NCI-H69 (cell line): ENCODE data around the gene ERAL1.
"Not testable (repeated sequence)": the region's sequence is repeated elsewhere in the genome, so short reads cannot be mapped to it uniquely, and the experiment has no call there.

Source experiments
- DNase-seq: peaks from one replicate; lab custom pipeline; 2025; lab: John Stamatoyannopoulos, UW

The ERAL1 gene

DNA sequence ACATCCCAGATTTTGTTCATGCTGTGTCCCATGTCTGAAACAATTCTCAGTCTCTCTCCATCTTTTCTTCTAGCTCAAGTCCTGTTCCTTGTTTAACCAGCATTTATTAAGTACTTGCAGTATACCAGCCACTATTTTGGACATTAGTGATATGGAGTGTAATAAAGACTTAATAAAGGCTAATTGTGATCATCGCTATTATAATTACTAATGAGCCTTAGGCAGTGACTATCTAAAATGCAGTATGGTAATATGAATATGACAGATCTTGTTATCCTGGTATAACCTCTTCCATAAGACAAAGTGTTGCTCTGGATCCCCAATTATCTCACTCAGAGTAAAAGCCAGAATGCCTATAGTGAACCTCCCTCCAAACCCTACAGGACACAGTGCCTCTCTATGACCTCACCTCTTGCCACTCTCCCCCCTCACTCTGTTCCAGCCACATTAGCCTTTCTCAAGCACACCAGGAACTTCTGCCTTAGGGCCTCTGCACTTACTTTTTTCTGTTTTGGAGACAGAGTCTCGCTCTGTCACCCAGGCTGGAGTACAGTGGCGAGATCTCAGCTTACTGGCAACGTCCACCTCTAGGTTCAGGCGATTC is 44.5 kb downstream of the ERAL1 start:
- DNase-seq = no peak

DNA sequence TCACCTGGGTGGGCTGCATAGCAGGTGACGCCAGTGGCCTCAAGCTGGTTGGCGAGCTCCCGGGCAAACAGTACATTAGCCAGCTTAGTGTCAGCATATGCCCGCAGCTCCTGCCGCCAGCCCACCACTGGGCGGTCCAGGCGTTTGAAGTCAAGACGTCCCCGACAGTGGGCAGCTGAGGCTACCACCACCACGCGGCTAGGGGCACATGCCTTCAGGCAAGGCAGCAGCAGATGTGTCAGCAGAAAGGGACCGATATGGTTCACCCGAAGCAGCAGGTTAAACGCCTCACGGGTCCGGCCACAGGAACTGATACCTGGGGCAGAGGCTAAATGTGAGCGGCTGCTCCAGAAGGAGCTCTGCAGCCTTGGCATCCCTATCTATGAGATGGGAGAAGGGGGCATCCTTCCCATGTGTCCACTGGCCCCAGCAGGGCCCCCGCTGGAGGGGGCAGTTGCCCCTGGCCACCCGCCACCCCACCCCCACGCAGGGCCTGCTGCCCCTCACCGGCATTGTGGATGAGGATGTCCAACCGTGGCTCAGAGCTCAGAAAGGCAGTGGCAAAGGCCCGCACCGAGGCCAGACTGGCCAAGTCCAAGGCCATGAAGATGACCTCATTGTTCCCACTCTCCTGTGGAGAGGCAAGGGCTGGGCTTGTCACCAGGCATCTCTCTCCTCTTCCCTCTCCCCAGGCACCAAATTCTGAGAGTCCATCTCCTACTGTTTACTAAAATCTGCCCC is 46.3 kb downstream of the ERAL1 start:
- DNase-seq = no peak

DNA sequence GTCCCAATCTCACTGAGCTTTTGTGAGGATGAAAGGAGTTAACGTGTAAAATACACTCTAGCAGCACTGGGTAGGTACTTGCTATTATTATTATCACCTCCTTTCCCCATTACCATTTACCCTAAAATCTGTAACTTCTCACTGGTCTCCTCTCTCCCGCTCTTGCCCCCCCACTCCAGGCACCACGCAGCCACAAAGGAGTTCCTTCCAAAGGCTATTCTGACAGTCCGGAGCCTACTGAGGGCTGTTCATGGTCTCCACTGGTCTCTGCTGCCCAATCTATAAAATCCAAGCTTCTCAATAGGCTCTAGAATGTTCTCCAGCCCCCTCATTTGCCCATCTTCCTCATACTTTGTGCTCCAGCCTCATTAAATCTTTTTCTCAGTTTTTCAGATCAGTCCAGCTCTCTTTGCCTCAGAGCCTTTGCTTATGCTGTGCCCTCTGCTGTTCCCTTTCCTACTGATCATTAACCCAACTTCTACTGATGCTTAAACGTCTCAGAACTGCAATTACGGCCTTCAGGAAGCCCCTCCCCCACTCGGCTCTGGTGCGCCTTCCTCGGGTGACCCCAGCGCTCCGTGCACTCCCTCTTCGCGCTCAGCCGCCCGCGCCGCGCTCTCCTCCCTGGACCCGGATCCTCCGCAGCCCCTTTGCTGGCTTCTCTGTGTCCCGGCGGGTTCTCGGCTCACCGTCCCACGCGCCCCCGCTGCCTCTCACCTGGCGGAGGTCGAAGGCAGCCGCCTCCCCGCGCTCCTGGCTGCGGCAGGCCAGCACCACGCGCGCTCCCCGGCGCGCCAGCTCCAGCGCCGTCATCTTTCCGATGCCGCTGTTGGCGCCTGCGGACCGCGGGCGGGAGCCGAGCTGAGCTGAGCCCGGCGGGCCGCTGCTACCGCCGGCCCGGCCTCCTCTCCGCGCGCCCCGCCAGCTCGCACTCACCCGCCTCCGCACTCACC is 47.3 kb downstream of the ERAL1 start:
- DNase-seq = peak; percentile 83

DNA sequence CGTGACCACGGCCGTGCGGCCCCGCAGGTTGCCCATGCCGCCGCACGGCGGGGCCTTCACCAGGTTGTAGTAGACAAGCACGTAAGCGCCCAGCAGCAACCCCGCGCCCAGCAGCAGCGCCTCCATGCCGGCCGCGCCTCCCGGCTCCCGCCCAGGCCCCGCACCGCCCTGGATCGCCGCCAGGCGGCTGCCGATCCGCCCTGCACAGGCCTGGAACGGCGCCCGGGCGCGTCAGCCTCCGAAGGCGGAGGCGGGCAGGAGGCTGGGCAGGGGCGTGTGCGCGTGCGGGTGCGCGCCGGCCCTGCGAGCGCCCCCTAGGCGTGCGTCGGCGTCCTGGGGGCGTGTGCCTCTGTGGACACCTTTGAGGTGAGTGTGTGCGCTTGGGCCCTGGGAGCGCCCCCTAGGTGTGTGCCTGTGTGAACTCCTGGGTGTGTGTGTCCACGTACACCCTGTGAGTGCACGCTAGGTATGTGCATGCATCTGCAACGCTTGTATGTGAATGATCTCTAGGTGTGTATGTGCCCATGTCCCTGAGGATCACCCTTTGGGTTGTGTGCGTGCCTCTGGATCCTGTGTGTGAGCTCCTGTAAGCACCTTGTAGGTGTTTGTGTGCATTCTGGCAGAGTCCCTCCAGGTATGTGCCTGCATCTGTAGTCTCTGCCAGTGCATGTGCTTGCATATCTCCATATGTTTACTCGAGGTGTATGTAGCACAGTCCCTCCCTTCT is 48.2 kb downstream of the ERAL1 start, which contains the start of gene DHRS13:
Gene DHRS13, minus strand, starts transcription at position 261 of the 727 bp plus-strand sequence. Its CDS starts 135 bp downstream, at position 126.
- peak; percentile 98 for DNase-seq

DNA sequence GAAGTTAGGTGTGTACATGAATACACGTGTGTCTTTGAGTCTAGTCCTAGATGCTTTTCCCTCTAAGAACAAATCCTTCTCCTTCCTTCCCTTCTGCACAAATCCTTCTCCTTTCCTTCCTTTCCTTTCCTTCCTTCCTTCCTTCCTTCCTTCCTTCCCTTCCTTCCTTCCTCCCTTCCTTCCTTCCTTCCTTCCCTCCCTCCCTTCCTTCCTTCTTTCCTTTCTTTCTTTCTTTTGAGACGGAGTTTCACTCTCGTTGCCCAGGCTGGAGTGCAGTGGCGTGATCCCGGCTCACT is 48.7 kb downstream of the ERAL1 start:
- DNase-seq = not testable (repeated sequence)

DNA sequence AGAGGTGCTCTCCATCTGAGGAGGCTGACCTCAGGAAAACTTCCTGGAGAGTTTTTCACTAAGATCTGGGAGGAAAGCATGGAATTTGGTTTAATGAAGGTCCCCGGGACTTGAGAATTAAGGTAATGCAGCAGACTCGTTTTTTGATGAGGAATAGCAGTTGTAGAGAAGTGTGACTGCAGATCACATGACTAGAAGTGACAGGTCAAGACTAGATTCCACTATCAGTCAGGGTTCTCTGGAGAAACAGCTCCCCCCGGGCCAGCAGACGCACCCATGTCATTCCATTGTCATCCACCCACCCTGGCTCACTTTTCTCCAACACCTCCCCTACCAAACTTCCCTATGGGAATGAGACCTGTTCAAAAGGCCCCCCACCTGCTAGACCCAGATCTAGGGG is 50.0 kb downstream of the ERAL1 start:
- no peak for DNase-seq

DNA sequence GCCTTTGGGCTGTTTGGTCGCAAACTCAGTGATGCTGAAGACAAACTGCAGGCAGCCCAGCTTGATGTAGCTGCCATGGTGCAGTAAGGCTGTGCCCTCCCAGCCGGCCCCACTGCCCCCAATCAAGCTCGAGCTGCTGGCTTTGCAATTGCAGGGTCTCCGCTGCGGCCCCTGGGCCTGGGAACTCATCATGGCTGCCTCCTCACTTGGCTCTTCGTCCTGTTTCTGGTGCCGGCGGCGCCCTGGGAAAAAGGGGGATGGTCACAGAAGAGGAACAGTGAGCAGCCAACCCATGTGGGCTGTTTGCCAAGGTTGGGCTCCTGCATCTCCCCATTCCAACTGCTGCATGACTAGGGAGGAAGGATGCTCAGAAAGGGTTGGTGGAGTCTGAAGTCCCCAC is 51.5 kb downstream of the ERAL1 start:
- no peak for DNase-seq

DNA sequence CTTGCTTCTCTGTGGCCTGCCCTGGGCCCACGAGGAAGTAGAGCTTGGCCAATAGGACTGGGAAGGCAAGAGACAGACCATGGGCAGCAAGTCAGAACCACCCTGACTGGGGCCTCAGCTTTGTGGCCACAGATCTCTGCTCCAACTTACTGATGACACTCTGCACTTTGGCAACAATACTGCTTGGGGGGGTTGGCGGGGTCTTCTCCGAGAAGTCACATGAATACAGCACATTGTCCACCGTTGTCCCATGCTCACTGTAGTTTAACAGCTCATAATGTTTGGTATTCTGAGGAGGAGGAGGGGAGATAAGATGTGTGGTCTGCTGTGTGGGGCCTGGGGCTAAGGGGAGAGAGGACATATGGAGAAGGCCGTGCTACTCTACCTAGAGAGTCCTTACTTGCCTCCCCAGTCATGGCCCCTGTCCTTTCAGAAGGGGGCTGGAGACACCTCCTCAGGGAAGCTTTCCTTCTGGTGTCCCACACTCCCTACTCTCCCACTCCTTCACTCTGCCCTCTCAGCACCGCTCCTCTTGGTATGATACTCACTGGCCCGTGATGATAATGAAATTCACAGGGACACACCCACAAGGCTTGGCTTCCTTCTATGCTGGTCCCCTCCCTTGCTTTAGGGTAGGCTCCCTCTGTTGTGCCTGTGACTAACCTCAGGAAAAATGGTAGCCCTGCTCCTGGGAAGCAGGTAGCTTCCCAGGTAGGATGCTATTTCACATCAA is 52.1 kb downstream of the ERAL1 start:
- no peak for DNase-seq

DNA sequence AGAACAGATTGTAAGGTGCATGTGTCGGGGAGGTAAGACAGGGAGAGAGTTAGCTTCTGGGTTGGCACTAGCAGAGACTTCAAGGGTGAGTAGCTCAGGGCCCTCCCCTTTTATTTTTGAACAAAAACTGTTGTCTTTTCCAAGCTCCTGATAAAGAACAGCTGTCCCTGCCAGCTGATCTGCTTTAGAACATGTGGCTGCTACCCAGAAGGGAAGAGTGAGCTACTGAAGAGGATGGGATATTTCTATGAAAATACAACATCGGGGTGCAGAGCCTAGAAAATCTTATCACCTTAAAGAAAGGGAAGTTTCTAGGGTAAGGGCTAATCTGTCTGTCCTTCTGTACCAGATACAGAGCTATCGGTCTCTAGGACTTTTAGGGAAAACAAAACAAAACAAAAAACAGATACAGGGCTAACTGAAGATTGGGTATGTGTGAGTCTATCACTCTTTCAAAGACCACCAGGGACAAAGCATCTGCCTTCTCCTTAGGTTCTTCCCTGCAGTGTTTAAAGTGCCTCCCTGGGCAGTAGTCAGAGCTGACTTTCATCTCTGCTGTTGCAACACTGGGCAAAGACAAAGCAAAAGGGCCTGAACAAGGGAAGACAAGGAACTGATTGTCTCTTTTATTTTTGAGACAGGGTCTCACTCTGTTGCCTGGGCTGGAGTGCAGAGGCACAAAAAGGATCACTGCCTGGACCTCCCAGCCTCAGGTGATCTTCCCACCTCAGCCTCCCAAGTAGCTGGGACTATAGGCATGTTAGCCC is 53.1 kb downstream of the ERAL1 start:
- DNase-seq = no peak

DNA sequence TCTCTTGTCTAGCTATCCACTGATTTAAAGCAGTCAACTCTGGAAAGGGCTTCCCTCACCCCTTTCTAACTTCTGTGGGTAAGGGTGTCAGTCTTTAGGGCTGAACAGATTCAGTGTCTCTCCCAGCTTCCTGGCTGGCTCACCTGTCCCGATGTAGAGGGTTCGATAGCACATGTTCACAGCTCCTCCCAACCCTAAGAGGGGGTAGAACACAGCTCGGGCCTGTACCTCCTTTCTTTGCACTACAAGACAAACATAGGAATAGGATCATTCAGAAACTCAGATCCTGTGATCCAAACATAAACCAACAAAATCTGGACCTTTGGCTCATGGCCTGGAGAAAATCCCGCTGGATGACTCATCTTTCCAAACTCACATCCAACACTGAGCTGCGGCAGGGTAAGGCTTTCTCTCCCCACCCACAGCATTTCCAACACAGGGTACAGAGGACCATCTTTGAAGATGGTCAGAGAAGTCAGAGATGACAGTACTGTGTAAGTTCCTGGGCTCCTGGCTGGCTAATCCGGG is 53.9 kb downstream of the ERAL1 start:
- no peak for DNase-seq

DNA sequence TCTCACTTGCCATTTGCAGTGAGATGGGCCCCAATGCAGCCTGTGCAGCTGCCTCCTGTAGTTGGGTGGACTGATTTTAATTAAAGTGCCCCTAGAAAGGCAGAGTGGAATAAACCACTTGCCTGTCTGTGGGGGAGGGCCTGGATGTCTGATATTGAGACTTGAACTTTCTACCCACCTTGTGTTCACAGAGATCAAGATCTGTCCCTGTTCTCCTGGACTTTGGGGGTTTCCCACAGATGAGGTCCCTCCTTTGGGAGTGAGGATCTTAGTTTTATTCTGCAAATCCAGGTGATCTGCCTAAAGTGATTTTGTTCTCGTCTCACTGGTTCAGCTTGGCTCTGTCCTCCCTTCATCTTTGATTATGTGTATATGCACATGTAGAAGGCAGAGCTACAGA is 55.7 kb downstream of the ERAL1 start:
- no peak for DNase-seq
